Endothelial cell of umbilical vein (primary cell): ENCODE measurements around the gene TMEM87B. TPM values are rescaled to one million over a fixed set of nuclear protein-coding genes. Genes with fewer than 3 reads are reported as not detected.

ENCODE experiments used
- BruUV-seq: library from RNA; stranded (reverse); fragments of 400-500 nt; replicated peaks from 2 replicates; lab custom pipeline; 2021; lab: Mats Ljungman, UMichigan
- CTCF ChIA-PET: fragments of 300-600, 350-600 bp; sonication (Branson Sonifier 250); formaldehyde crosslinking; loops from one replicate; lab custom pipeline; 2021; ENCODE audit warnings: antibody characterized with exemption, inconsistent platforms; lab: Charles Lee
- POLR2A ChIA-PET: fragments of 300-600, 350-600 bp; sonication (Branson Sonifier 250); formaldehyde crosslinking; loops from one replicate; lab custom pipeline; 2021; ENCODE audit warnings: antibody characterized with exemption, inconsistent platforms; lab: Charles Lee
- DNase-seq: peaks from one replicate; pipeline ENCODE4 v3.0.0-alpha.2; 2011; ENCODE audit warnings: low read depth, low spot score
- FAIRE-seq: peaks from 2 replicates; lab custom pipeline; 2011; peaks lifted over from hg19 to GRCh38; lab: Jason Lieb, UNC
- H2AFZ ChIP-seq: 2 replicates; pipeline ENCODE4 v1.6.0; 2012; ENCODE audit warnings: low read depth, low read length, control low read depth, inconsistent platforms
- H3K27ac ChIP-seq: 2 replicates; pipeline ENCODE4 v1.5.1; 2011; ENCODE audit warnings: low read depth, mild to moderate bottlenecking, control low read depth, low read length, moderate library complexity; ENCODE audit not compliant: insufficient read depth
- H3K27me3 ChIP-seq, 2 experiments: 2 replicates each; pipeline versions ENCODE4 v1.6.0 to v1.6.1; 2011; ENCODE audit warnings: low read length in 2 of 2, mixed read lengths in 1 of 2; ENCODE audit not compliant: control insufficient read depth in 2 of 2, insufficient read depth in 2 of 2
- H3K36me3 ChIP-seq, 2 experiments: 2 replicates in 1 of 2; 3 replicates in 1 of 2; pipeline ENCODE4 v1.5.1; 2011; ENCODE audit warnings: low read length in 2 of 2, mild to moderate bottlenecking in 1 of 2, moderate library complexity in 1 of 2; ENCODE audit not compliant: control insufficient read depth in 2 of 2, insufficient read depth in 2 of 2; ENCODE audit errors: extremely low read depth in 1 of 2
- H3K4me1 ChIP-seq: 3 replicates; pipeline ENCODE4 v1.5.1; 2011; ENCODE audit warnings: mild to moderate bottlenecking, low read length; ENCODE audit not compliant: control insufficient read depth, insufficient read depth; ENCODE audit errors: extremely low read depth
- H3K4me2 ChIP-seq: 2 replicates; pipeline ENCODE4 v1.6.1; 2011; ENCODE audit warnings: low read length, control low read depth, mixed read lengths; ENCODE audit not compliant: insufficient read depth
- H3K4me3 ChIP-seq, 3 experiments: fragments of 200-600 bp in 1 of 3; sonication (generic), shearing (Covaris generic) in 1 of 3; replicated peaks in 1 of 3; 2 replicates each; pipeline ENCODE4 v1.5.1; 2011 to 2016; ENCODE audit warnings: control low read depth in 3 of 3, low read length in 3 of 3, mild to moderate bottlenecking in 2 of 3, inconsistent platforms in 1 of 3, low read depth in 1 of 3, moderate library complexity in 1 of 3; ENCODE audit not compliant: insufficient read depth in 1 of 3
- H3K79me2 ChIP-seq: 2 replicates; pipeline ENCODE4 v1.6.0; 2012; ENCODE audit warnings: low read length, inconsistent platforms; ENCODE audit not compliant: control insufficient read depth, insufficient read depth
- H3K9ac ChIP-seq: replicated peaks from 2 replicates; pipeline ENCODE3; 2011; ENCODE audit warnings: low read length, control low read depth; ENCODE audit not compliant: insufficient read depth; ENCODE audit errors: extremely low read depth
- H3K9me1 ChIP-seq: replicated peaks from 3 replicates; pipeline ENCODE4 v1.6.0; 2011; ENCODE audit warnings: mild to moderate bottlenecking, low read length; ENCODE audit not compliant: control insufficient read depth, insufficient read depth; ENCODE audit errors: extremely low read depth
- H3K9me3 ChIP-seq: replicated peaks from 2 replicates; pipeline ENCODE4 v1.5.1; 2012; ENCODE audit warnings: low read length, inconsistent platforms; ENCODE audit not compliant: control insufficient read depth, insufficient read depth
- H4K20me1 ChIP-seq: replicated peaks from 2 replicates; pipeline ENCODE3; 2011; ENCODE audit warnings: mild to moderate bottlenecking, low read length; ENCODE audit not compliant: control insufficient read depth, insufficient read depth; ENCODE audit errors: extremely low read depth
- EZH2 ChIP-seq: IDR thresholded peaks from 2 replicates; pipeline ENCODE4 v1.6.1; 2012; ENCODE audit warnings: borderline replicate concordance, low read depth, mild to moderate bottlenecking, moderate library complexity, low read length, inconsistent platforms; ENCODE audit not compliant: severe bottlenecking
- FOS ChIP-seq: IDR thresholded peaks from 2 replicates; pipeline ENCODE4 v1.6.1; 2011; ENCODE audit warnings: mild to moderate bottlenecking, low read length, moderate library complexity, borderline replicate concordance; ENCODE audit not compliant: insufficient read depth
- GATA2 ChIP-seq: IDR thresholded peaks from 2 replicates; pipeline ENCODE4 v1.7.0; 2011; ENCODE audit warnings: low read depth, mild to moderate bottlenecking, moderate library complexity, mixed read lengths, low read length; ENCODE audit not compliant: insufficient read length, insufficient read depth
- JUN ChIP-seq: IDR thresholded peaks from 2 replicates; pipeline ENCODE4 v1.6.1; 2011; ENCODE audit warnings: borderline replicate concordance, low read depth; ENCODE audit not compliant: insufficient read length, insufficient read depth
- MYC ChIP-seq: IDR thresholded peaks from one replicate; pipeline ENCODE4 v1.6.1; 2011; ENCODE audit warnings: mild to moderate bottlenecking, low read depth, low read length
- POLR2A ChIP-seq: IDR thresholded peaks from 2 replicates; pipeline ENCODE4 v1.6.1; 2012; ENCODE audit warnings: low read depth, mild to moderate bottlenecking, control low read depth, low read length
- POLR2AphosphoS5 ChIP-seq: IDR thresholded peaks from 2 replicates; pipeline ENCODE4 v1.6.1; 2012; ENCODE audit warnings: low read depth, mild to moderate bottlenecking, control low read depth, low read length, moderate library complexity; ENCODE audit not compliant: insufficient read depth
- dilution Hi-C: fragments of 300-500 bp; cut with MboI; formaldehyde crosslinking; loops from one replicate; pipeline ENCODE4 v1.15.0; 2019; ENCODE audit warnings: low sequenced_read_pairs; ENCODE audit not compliant: extremely low pct_ligation_motif_present
- intact Hi-C: fragments of 100-400 bp; cut with micrococcal nuclease; formaldehyde crosslinking; loops from one replicate; pipeline ENCODE4 v1.10.0; 2022
- polyA plus RNA-seq, 4 experiments: library from polyadenylated mRNA; depleted of rRNA in 3 of 4; stranded (reverse) in 3 of 4; unstranded in 1 of 4; fragments of >200 nt; gene quantifications; 2 replicates each; pipeline versions ENCODE4 v1.2.1 to v1.2.3, GENCODE V29; 2011 to 2012; ENCODE audit warnings: missing spikeins in 1 of 4
- total RNA-seq: library from RNA; stranded (reverse); gene quantifications from 2 replicates; pipeline ENCODE4 v1.2.3, GENCODE V29; 2021
- TF ChIP-seq, protein P1 (sequence below), 2 donors: IDR thresholded peaks; 1 replicate in 1 of 2; 2 replicates in 1 of 2; pipeline ENCODE4 v1.5.1; 2011; ENCODE audit warnings: low read length in 2 of 2, mild to moderate bottlenecking in 2 of 2, moderate library complexity in 2 of 2, control low read depth in 1 of 2, inconsistent platforms in 1 of 2, low read depth in 1 of 2; ENCODE audit not compliant: insufficient read depth in 1 of 2; ENCODE audit errors: extremely low read depth in 1 of 2
- TF ChIP-seq, protein P2 (sequence below): IDR thresholded peaks from 2 replicates; pipeline ENCODE4 v1.6.1; 2011; ENCODE audit not compliant: insufficient read depth, insufficient read length

TMEM87B gene
- total and polyA plus RNA-seq, 2 donors (not counting 3 experiments of a cell fraction or from before 2014, with no cell fraction given) = 17.6 to 21.5 TPM

DNA sequence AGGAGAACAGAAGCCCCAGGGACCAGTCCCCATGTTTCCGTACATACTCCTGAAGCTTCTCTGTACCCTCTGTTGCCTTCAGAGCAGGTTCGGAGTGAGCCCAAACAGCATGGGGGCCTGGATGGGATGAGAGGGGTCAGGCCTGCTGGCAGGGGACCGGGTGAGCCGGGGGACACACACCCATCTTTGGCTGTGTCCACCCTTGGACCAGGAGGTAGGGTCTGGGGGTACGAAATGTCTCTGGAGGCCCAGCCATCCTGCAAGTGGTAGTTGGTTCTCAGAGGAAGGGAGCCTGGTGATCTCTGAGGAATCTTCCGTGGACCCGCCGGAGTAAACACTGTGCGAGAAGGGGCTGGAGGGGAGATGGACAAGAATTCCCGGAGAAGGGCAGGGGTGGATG lies 98.4 kb downstream of the TMEM87B start:
- H3K4me2 ChIP-seq = no peak overlapping the region
- ChIA-PET CTCF (interaction anchor here (0.8 kb wide), 1 partner anchor 10 kb away, joined by 3 read pairs; no protein-coding TSS in a partner anchor), POLR2A (no interaction called here)
- no peaks in the 10 kb centered on the region for H3K79me2 ChIP-seq
- dilution Hi-C loops (no loop called here), intact Hi-C loops (no loop called here)
- H4K20me1 ChIP-seq = no peaks in the 10 kb centered on the region
- no peak overlapping the region for H3K9ac ChIP-seq
- H2AFZ ChIP-seq = no peak overlapping the region
- no TSS peak for BruUV-seq
- H3K9me1 ChIP-seq = no peaks in the 10 kb centered on the region
- H3K4me3 ChIP-seq = no peak overlapping the region
- H3K27ac ChIP-seq = no peak overlapping the region
- DNase-seq (no peak), FAIRE-seq (no peak)
- H3K4me1 ChIP-seq = peaks cover 19% of the 10 kb centered on the region
- H3K9me3 ChIP-seq = no peaks in the 10 kb centered on the region
- no peak for TF ChIP-seq JUN
- TF ChIP-seq POLR2AphosphoS5 = no peak
- TF ChIP-seq POLR2A = no peak
- TF ChIP-seq, protein P1, sequence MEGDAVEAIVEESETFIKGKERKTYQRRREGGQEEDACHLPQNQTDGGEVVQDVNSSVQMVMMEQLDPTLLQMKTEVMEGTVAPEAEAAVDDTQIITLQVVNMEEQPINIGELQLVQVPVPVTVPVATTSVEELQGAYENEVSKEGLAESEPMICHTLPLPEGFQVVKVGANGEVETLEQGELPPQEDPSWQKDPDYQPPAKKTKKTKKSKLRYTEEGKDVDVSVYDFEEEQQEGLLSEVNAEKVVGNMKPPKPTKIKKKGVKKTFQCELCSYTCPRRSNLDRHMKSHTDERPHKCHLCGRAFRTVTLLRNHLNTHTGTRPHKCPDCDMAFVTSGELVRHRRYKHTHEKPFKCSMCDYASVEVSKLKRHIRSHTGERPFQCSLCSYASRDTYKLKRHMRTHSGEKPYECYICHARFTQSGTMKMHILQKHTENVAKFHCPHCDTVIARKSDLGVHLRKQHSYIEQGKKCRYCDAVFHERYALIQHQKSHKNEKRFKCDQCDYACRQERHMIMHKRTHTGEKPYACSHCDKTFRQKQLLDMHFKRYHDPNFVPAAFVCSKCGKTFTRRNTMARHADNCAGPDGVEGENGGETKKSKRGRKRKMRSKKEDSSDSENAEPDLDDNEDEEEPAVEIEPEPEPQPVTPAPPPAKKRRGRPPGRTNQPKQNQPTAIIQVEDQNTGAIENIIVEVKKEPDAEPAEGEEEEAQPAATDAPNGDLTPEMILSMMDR (IDR thresholded peaks at IDR 0.05; ENCODE audit: extremely low read depth in 1 of 2, insufficient read depth in 1 of 2, low read depth in 1 of 2, low read length in 2 of 2) = no peak
- TF ChIP-seq MYC = no peak
- no peak for TF ChIP-seq GATA2
- TF ChIP-seq, protein P2, sequence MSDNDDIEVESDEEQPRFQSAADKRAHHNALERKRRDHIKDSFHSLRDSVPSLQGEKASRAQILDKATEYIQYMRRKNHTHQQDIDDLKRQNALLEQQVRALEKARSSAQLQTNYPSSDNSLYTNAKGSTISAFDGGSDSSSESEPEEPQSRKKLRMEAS = no peak
- no peak for TF ChIP-seq FOS
- no peak for TF ChIP-seq EZH2
- H3K27me3 ChIP-seq = no peaks in the 10 kb centered on the region
- H3K36me3 ChIP-seq = no peaks in the 10 kb centered on the region
